SK-N-SH (cell line): Measurements from ENCODE around the gene AKR1E2.

Source experiments
- EZH2phosphoT487 ChIP-seq: fragments of 200-600 bp; sonication (generic); IDR thresholded peaks from 2 replicates; pipeline ENCODE4 v1.6.1; 2017; ENCODE audit warnings: low read depth, mixed run types, mild to moderate bottlenecking, antibody characterized with exemption, moderate library complexity, borderline replicate concordance
- GABPA ChIP-seq: IDR thresholded peaks from 2 replicates; pipeline ENCODE4 v1.4.0; 2012; ENCODE audit warnings: low read depth, mild to moderate bottlenecking
- JUND ChIP-seq: IDR thresholded peaks from 2 replicates; pipeline ENCODE4 v1.4.0; 2012
- POLR2AphosphoS5 ChIP-seq: IDR thresholded peaks from 2 replicates; pipeline ENCODE4 v1.6.1; 2012; ENCODE audit warnings: low read depth, low read length
- RCOR1 ChIP-seq: fragments of 150-350 bp; IDR thresholded peaks from 2 replicates; pipeline ENCODE4 v1.6.1; 2017; ENCODE audit warnings: antibody characterized with exemption, low read length
- RFX5 ChIP-seq: IDR thresholded peaks from 2 replicates; pipeline ENCODE4 v1.6.1; 2012; ENCODE audit warnings: mild to moderate bottlenecking, improper control_type of control experiment, low read length
- RXRA ChIP-seq: IDR thresholded peaks from 2 replicates; pipeline ENCODE4 v1.4.0; 2012; ENCODE audit warnings: low read depth, mild to moderate bottlenecking, borderline replicate concordance
- TAF1 ChIP-seq: IDR thresholded peaks from 2 replicates; pipeline ENCODE4 v1.6.1; 2012; ENCODE audit warnings: low read depth, mild to moderate bottlenecking, low read length, moderate library complexity, borderline replicate concordance
- YY1 ChIP-seq: IDR thresholded peaks from 2 replicates; pipeline ENCODE4 v1.4.0; 2012; ENCODE audit warnings: low read depth, mild to moderate bottlenecking
- TF ChIP-seq, protein P1 (sequence below): fragments of 200-600 bp; sonication (generic); IDR thresholded peaks from 2 replicates; pipeline ENCODE4 v1.6.1; 2017; ENCODE audit warnings: antibody characterized with exemption, mild to moderate bottlenecking, moderate library complexity
- TF ChIP-seq, protein P2 (sequence below): IDR thresholded peaks from 2 replicates; pipeline ENCODE4 v1.4.0; 2012; ENCODE audit warnings: low read depth, borderline replicate concordance
- TF ChIP-seq, protein P3 (sequence below): IDR thresholded peaks from 2 replicates; pipeline ENCODE4 v1.4.0; 2012; ENCODE audit warnings: low read depth

DNA sequence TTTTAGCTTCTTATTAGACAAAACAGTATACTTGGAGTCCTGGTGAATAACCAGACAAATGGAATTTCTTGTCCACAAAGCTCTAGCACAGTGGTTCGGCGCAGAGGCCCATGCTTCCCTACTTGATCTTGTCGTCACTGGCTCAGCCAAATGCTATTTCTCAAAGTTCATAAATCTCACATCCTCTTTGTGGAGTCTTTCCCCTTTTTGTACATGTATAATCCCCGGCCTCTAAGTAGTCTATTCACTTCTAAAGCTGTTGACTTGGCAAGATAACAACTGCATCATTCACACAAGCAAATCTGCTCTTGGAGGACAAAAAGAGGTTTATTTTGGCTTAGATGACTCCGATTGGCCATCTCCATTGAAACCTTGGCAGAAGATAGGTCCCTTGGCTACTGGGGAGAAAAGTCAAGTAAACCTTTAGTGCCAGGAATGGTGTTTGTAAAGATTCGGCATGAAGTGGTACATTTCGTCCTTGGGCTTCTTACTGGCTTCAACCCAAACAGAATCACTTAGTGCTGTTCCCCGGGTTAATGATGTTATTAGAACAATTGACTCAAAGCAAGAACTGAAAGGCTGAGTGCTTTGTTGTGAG is 5.1 kb upstream of the AKR1E2 start:
- TF ChIP-seq YY1 = no peak
- no peak for TF ChIP-seq EZH2phosphoT487
- TF ChIP-seq POLR2AphosphoS5 = no peak
- TF ChIP-seq, protein P1, sequence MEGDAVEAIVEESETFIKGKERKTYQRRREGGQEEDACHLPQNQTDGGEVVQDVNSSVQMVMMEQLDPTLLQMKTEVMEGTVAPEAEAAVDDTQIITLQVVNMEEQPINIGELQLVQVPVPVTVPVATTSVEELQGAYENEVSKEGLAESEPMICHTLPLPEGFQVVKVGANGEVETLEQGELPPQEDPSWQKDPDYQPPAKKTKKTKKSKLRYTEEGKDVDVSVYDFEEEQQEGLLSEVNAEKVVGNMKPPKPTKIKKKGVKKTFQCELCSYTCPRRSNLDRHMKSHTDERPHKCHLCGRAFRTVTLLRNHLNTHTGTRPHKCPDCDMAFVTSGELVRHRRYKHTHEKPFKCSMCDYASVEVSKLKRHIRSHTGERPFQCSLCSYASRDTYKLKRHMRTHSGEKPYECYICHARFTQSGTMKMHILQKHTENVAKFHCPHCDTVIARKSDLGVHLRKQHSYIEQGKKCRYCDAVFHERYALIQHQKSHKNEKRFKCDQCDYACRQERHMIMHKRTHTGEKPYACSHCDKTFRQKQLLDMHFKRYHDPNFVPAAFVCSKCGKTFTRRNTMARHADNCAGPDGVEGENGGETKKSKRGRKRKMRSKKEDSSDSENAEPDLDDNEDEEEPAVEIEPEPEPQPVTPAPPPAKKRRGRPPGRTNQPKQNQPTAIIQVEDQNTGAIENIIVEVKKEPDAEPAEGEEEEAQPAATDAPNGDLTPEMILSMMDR = no peak
- TF ChIP-seq, protein P2, sequence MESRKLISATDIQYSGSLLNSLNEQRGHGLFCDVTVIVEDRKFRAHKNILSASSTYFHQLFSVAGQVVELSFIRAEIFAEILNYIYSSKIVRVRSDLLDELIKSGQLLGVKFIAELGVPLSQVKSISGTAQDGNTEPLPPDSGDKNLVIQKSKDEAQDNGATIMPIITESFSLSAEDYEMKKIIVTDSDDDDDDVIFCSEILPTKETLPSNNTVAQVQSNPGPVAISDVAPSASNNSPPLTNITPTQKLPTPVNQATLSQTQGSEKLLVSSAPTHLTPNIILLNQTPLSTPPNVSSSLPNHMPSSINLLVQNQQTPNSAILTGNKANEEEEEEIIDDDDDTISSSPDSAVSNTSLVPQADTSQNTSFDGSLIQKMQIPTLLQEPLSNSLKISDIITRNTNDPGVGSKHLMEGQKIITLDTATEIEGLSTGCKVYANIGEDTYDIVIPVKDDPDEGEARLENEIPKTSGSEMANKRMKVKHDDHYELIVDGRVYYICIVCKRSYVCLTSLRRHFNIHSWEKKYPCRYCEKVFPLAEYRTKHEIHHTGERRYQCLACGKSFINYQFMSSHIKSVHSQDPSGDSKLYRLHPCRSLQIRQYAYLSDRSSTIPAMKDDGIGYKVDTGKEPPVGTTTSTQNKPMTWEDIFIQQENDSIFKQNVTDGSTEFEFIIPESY = no peak
- no peak for TF ChIP-seq RXRA
- TF ChIP-seq RCOR1 = no peak
- TF ChIP-seq GABPA = no peak
- no peak for TF ChIP-seq TAF1
- TF ChIP-seq JUND = no peak
- TF ChIP-seq, protein P3, sequence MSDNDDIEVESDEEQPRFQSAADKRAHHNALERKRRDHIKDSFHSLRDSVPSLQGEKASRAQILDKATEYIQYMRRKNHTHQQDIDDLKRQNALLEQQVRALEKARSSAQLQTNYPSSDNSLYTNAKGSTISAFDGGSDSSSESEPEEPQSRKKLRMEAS = no peak
- no peak for TF ChIP-seq RFX5
